Caki2 (cell line): Measurements from ENCODE around the gene BCAS3. TPM values are rescaled to one million over a fixed set of nuclear protein-coding genes. Genes with fewer than 3 reads are reported as not detected.

Experiments used
- DNase-seq: peaks from one replicate; pipeline ENCODE4 v3.0.0-alpha.2; 2015; ENCODE audit warnings: low read depth
- in situ Hi-C: cut with HindIII; loops from 2 replicates; pipeline ENCODE4 v1.10.0; 2016; ENCODE audit warnings: low sequenced_read_pairs, low pct_unique_long_range_greater_than_20kb, mixed read lengths
- total RNA-seq: library from RNA; depleted of rRNA; stranded (reverse); fragments of >200 nt; shearing (Covaris generic); gene quantifications from 2 replicates; pipeline ENCODE4 v1.2.3, GENCODE V29; 2014; ENCODE audit warnings: low replicate concordance

Gene BCAS3
- total RNA-seq, 1 experiment from 2014 or later: 10.3 TPM

- DNase-seq: no peak
- in situ Hi-C loops: no loop called here
Measured at GRCh38 chr17:61368832-61369450, 691.3 kb downstream of the BCAS3 start.

- DNase-seq: no peak
- in situ Hi-C loops: no loop called here
Measured at GRCh38 chr17:61369751-61370150, 692.1 kb downstream of the BCAS3 start.

- in situ Hi-C loops: no loop called here
Measured at GRCh38 chr17:61371179-61371578, 693.5 kb downstream of the BCAS3 start.

GRCh38 chr17:61371606-61372005, 694.0 kb downstream of the BCAS3 start:
- in situ Hi-C loops: no loop called here
- DNase-seq: no peak

More at GRCh38 chr17:61371179-61371578, 693.5 kb downstream of the BCAS3 start:
- DNase-seq: no peak

GRCh38 chr17:61372436-61372835, 694.8 kb downstream of the BCAS3 start:
- no peak for DNase-seq
- in situ Hi-C loops: no loop called here

GRCh38 chr17:61376931-61377838, 699.5 kb downstream of the BCAS3 start:
- in situ Hi-C loops: no loop called here
- DNase-seq: no peak

- in situ Hi-C loops: no loop called here
- DNase-seq: no peak
Measured at GRCh38 chr17:61378658-61379456, 701.2 kb downstream of the BCAS3 start.

GRCh38 chr17:61379457-61380216, 702.0 kb downstream of the BCAS3 start:
- in situ Hi-C loops: no loop called here
- no peak for DNase-seq

- in situ Hi-C loops: no loop called here
- no peak for DNase-seq
Measured at GRCh38 chr17:61380217-61380835, 702.7 kb downstream of the BCAS3 start.

GRCh38 chr17:61380836-61381525, 703.3 kb downstream of the BCAS3 start:
- in situ Hi-C loops: no loop called here
- DNase-seq: no peak

- in situ Hi-C loops: no loop called here
- DNase-seq: no peak
Measured at GRCh38 chr17:61381537-61381936, 703.9 kb downstream of the BCAS3 start.

- in situ Hi-C loops: no loop called here
- DNase-seq: no peak
Measured at GRCh38 chr17:61382796-61383688, 705.4 kb downstream of the BCAS3 start.

- in situ Hi-C loops: no loop called here
- no peak for DNase-seq
Measured at GRCh38 chr17:61383689-61384201, 706.1 kb downstream of the BCAS3 start.

GRCh38 chr17:61384354-61384691, 706.7 kb downstream of the BCAS3 start:
- no peak for DNase-seq
- in situ Hi-C loops: no loop called here

GRCh38 chr17:61384692-61385576, 707.3 kb downstream of the BCAS3 start:
- in situ Hi-C loops: no loop called here
- no peak for DNase-seq
